T-helper 22 cell (primary cell): ENCODE measurements around the gene HSD11B2.

Source experiments
- DNase-seq: peaks from one replicate; pipeline ENCODE4 v3.0.0-alpha.2; 2020; ENCODE audit warnings: low read depth

The HSD11B2 gene

DNA sequence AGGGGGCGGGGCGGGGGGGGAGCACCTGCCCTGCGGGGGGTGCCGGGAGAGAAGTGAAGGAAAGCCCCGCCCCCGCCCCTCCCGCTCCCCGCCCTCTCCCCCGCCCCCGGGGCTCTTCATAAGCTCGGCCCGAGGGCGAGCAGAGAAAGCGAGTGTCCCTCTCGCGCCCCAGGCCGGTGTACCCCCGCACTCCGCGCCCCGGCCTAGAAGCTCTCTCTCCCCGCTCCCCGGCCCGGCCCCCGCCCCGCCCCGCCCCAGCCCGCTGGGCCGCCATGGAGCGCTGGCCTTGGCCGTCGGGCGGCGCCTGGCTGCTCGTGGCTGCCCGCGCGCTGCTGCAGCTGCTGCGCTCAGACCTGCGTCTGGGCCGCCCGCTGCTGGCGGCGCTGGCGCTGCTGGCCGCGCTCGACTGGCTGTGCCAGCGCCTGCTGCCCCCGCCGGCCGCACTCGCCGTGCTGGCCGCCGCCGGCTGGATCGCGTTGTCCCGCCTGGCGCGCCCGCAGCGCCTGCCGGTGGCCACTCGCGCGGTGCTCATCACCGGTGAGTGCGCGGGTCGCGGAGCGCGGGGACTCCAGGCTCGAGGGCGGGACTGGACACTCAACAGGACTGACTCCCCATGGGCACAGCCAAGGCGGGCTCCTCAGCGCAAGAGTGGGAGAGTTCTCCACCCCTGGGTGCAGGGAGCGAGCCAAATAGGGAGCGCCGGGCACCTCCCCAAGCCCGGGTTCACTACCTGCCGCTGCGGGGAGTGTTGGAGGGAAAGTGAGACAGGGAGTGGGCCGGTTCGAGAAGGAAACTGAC lies at the start of gene HSD11B2:
TSS of gene HSD11B2 (plus strand) at position 145 of the 798 bp plus-strand sequence. CDS start at position 273, 128 bp downstream.
- DNase-seq, result no peak

DNA sequence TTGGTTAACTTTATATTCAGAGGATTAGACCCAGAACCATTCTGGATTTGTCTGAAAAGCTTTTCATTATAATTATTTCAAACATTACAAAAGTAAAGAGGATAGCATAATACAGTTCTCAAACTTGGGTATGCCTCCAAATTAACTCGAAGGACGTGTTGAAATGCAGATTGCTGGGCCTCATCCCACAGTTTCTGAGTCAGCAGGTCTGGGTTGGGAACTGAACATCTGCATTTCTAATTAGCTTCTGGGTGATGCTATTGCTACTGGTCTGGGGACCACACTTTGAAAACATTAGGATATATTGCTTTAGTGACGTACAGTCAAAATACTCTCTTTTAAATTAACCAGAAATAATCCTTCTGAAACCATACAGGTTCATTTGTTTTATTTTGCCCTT lies 47.6 kb upstream of the HSD11B2 start:
- DNase-seq, result no peak

DNA sequence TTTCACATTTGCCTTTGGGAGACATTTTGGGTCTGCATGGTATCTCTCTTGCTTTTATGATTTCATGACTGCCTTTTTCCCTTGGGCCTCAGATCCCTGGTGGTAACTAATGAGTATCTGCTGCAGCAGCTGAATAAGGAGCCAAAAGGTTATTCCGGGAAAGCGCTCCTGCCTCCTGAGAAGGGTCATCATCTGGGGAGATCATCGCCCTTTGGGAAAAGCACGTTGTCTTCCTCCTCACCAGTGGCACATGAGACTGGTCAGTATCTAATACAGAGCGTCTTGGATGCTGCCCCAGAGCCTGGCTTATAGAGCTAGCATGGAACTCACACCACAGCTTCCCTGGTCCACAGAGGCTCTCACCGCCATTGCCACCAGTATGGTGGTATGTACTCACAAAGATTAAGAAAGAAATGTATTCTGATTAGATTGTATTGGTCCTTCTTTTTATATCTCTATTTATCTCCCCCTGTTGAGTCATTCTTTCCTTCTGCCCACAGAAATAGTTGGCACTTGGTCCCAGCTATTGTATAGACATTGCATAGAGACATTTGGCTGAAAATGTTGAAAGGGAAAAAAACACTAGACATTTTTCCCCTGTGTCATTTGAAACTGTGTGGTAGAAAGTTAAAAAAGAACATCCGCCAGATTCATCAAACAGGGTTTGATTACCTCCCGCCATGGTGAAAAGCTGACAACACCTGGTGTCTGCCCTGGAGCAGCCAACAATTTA lies 46.0 kb upstream of the HSD11B2 start:
- no peak for DNase-seq

DNA sequence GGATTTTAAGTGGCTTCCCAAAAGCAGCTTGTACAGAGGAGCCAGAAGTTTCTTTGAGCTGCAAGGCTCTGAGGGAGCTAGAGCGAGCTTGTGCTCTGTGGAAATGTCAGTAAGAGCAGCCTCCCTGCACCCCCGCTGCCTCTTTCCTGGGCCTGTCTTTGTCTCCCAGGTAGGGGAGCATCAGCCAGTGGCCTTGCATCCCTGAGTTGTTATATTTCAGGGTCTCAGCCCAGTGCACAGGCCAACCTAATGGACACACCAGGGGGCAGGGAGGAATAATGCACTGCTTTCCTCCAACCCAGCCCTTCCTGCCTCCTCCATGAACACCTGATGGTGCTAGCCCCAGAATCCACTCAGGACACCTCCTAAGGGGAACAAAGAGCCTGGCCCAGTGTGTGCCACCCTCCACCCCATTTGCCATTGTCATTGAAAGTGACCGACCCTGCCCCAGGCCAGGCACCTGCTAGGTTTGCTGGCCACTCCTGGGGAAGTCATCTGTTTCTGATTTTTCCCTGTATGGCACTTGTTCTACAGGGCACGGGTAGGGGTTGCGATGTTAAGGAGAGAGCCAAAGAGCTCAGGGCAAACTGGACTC lies 44.0 kb upstream of the HSD11B2 start:
- DNase-seq, result no peak

DNA sequence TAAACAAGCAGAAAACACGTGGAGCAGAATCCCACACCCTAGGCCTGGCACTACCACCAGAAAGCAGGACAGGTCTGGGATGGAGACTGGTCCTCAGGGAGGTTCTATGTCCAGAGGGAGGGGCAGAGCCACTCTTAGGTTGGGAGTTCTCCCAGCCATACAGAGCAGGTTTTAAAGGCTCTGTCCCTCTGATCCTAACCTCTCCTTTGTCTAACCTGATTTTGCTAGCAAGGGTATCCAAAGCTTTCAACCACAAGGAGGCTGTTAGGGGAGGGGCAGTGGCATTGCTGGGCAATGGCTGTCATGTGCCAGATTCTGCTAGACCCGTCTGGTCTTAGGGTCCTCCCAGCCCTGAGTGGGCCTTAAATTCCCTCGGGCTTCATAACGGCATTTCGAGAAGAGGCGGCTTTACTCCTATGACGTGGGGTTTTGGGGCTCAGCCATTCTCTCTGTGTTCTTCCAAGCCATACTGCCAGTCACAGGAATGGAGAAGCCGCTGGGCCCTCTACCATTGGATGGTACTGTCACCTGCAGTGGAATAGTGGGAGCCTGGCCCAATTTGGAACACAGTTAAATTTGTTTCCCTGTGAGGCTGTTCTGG lies 43.3 kb upstream of the HSD11B2 start:
- DNase-seq, result no peak

DNA sequence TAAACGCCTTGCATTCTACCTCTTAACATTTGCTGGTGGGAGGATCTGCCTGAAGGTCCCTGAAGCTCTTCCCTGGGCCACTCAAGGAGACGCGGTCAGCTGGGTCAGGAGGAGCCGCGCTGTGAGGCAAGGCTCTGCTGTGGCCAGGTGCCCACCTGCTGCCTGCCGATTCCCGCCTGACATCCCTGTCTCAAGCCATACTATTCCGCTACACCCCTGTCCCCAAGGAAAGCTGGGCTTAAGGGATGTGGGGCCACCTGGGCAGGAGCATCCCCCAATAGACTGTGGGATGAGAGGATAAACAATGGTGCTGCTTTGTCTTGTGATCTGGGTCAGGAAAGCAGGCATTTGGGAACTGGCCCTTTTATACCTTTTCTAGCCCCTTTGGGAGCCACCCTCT lies 42.7 kb upstream of the HSD11B2 start:
- no peak for DNase-seq

- no peak for DNase-seq
Measured at GRCh38 chr16:67388591-67388990, 42.3 kb upstream of the HSD11B2 start.

DNA sequence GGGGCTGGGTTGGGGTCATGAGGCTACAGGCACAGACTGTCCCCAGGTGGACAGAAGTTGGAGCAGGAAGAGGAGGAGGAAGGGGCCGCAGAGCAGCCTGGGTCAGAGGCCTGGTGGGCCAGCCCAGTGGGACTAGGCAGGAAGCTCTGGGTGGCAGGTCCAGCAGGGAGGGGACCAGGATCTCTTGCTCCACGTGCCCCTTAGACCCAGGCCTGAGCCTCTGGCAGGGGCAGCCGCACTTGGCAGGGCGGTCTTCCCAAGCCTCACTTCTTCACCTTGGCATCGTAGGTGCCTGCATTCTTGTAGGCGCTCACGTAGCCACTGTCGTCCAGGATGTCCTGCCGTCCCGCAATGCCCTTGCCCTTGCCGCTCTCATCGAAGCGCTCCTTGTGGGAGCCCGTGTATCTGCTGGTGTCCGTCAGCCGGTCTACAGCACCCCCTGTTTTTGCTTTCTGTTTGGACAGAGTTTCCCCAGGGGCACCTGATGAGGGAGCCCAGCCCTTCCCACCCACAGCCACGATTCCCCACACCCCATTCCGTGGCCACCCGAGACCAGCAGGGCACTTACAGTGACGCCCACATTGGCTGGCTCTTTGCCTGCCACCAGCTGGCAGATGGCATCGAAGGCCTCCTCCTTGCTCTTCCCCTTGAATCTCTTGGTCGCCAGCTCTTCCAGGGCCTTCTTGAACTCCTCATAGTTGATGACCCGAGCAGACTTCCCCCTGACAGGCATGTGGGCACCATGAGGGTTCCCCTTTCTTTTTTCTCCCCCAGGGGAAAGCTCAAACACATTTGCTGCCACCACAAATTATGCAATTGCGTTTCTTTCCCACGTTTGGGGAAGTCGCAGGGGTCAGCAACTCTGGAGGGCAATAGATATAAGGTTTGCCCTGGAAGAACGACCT lies 40.8 kb upstream of the HSD11B2 start:
- no peak for DNase-seq

DNA sequence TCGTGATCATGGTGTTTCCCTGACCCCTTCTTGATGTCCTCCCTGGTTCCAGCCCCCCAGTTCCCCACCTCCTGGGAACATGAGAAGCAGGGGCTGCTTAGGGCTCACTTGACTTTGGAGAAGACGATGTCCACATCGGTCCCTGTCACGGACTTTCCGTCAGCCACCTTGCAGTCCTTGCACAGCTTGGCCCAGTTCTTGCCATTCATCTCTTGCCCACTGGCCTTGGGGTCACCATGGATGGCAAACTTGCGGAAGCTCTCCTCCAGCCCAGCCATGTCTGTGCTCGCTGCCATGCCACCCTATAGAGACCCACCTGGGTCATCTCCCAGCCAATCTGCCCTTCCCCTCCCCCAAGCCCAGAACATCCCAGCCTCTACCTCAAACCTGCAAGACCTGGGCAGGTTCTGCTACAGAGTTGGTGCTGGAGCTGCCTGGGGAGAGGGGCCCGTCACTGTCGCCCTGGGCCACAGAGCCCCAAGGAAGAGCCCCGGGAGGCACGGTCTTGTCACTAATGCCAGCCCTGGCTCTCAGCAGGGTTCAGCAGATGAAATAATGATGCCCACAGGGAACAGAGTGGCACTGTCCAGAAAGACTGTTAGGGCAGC lies 40.0 kb upstream of the HSD11B2 start:
- DNase-seq, result no peak

DNA sequence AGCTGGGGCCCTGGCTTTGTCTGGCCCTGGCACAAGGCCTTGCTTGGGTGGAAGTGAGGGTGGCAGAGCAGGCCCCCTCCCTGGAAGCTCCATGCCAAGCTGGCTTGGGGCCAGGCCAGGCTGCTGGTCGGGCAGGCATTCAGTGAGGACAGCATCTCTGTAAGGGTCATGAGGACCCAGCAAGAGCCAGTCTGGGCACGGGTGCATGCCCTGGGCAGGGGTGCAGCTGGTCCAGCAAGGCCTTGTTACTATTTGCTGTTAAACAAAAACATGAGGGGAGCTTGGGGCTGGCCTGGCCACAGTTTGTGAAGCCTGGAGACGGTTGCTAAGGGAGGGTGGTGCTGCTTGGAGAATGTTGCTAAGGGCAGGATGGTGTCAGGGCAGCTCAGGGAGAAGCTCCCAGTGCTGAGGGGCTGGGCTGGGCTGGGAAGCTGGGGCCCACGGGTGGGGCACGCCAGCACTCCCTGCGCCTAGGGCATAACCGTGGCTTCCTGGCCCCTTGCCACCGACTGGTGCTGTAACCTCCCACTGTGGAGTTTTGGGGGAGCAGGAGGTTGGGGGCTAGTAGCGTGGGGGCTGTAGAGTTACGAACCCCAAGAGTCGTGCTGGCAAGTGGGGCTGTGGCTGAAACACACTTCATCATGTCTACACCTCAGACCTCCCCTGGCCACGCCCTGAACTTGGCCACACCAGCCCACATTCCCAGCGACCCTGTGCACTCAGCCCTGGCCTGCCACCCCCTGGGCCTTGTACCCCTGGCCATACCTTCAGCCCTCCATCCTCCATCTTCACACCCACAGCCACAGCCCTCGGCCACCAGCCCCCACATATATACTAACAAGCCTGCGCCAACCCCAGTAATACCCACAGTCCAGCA lies 39.3 kb upstream of the HSD11B2 start:
- no peak for DNase-seq

GRCh38 chr16:67392301-67393059 lies 38.4 kb upstream of the HSD11B2 start:
- no peak for DNase-seq

DNA sequence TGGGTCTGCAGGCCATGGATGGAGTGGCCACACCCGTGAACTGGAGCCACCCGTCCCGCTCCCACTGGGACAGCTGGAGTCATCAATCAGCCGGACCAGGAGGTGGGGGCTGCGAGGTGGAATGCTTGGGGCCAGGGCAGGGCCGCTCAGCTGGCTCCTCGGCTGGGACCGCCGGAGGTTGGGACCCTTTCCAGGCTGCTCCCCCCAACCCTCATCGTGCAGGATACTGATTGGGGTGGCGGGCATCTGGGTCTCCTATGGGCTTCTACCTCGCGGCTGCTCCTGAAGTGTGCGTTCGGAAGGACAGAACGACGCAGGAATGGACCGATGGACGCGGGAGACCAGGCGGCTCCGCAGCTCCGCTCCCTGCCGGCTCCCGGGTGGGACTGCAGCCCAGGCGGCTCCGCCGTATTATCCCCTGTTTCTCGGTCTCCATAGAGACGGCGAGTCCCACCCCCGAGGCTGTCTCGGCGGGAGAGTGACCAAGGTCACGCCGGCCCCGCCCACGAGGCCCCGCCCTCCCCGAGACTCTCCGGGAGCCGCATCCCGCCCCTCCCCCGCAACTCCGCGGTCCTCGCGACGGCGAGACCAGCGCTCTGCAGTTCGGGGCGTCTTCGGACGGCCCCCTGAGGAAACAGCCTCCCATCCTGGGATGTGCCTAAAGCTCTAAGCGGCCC lies 37.7 kb upstream of the HSD11B2 start, which contains the start of gene TPPP3:
TSS of gene TPPP3 (minus strand) at position 388 of the 677 bp plus-strand sequence. CDS start 2,387 bp downstream, outside the sequence.
- DNase-seq, result no peak

DNA sequence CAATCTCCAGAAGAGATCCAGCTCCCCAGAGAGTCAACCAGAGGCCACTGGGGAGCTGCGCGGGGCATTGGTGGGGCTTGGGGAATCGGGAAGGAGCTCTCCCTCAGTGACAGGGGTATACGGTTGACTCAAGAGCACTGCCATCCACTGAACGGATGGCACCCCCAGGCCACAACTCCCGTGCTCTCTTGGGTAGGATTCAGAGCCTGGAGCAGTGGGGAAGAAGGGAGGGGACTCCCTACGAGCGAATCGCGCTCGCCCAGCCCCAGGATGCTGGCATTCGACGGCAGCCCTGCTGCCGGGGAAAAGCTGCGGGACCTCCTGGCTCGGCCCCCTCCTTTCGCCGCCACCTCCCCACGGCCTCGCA lies 37.1 kb upstream of the HSD11B2 start:
- DNase-seq, result no peak

GRCh38 chr16:67394155-67395104 lies 36.5 kb upstream of the HSD11B2 start:
- DNase-seq, result no peak

- DNase-seq, result no peak
Measured at GRCh38 chr16:67395105-67395457, 35.8 kb upstream of the HSD11B2 start.

DNA sequence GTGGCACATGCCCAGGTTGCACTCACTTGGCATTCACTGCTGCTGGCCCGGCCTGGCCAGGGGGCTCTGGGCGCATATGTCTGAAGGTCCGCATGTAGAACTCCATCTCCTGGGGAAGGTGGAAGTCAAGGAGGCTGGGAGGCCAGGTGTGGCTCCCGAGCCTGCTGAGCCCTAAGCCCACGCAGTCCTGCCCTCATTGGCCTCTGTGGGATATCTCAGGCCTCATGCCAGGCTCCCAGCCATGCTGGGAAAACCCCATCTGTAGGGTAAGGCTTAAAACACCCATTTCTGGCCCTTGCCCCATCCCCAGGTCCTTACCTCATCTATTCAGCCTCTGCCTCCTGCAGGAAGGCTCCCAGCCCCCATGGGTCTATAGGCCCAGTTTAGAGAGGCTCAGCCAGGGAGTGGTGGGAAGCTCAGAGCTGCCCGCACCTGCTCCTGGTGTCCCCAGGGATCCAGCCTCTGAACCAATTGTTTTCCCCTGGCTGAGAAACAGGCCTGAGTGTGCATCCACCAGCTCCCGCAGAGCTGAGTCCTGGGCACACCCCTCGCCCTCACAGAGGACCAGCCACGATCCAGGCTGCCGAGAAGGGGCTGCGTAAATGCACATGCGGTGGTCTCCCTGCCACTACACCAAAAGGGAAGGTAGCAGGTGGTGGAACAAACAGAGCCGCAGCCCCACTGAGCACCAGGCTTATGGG lies 35.3 kb upstream of the HSD11B2 start:
- no peak for DNase-seq
